H9 (cell line): ENCODE results near the gene SUPT3H. TPM values are rescaled to one million over a fixed set of nuclear protein-coding genes. Genes with fewer than 3 reads are reported as not detected.

ENCODE experiments used
- DNase-seq: peaks from one replicate; pipeline ENCODE4 v3.0.0-alpha.2; 2017
- H2AFZ ChIP-seq: one replicate; pipeline ENCODE4 v1.6.1; 2013; ENCODE audit warnings: mild to moderate bottlenecking, low read length, control low read depth, moderate library complexity
- H2AK5ac ChIP-seq: 2 replicates; pipeline ENCODE4 v1.6.1; 2013; ENCODE audit warnings: low read length, control low read depth, mixed read lengths; ENCODE audit not compliant: insufficient read length
- H2BK120ac ChIP-seq: one replicate; pipeline ENCODE4 v1.6.1; 2013; ENCODE audit warnings: low read depth, mild to moderate bottlenecking, low read length, control low read depth, inconsistent platforms; ENCODE audit not compliant: poor library complexity, severe bottlenecking
- H2BK12ac ChIP-seq: 2 replicates; pipeline ENCODE4 v1.6.1; 2013; ENCODE audit warnings: low read length, control low read depth, mixed read lengths, low read depth; ENCODE audit not compliant: insufficient read length
- H2BK15ac ChIP-seq: 2 replicates; pipeline ENCODE4 v1.6.1; 2013; ENCODE audit warnings: low read depth, low read length, control low read depth
- H2BK20ac ChIP-seq: one replicate; pipeline ENCODE4 v1.6.1; 2013; ENCODE audit warnings: low read depth, mild to moderate bottlenecking, low read length, control low read depth, inconsistent platforms; ENCODE audit not compliant: poor library complexity, severe bottlenecking
- H2BK5ac ChIP-seq: 2 replicates; pipeline ENCODE4 v1.6.1; 2013; ENCODE audit warnings: low read length, control low read depth, mixed read lengths; ENCODE audit not compliant: insufficient read length
- H3K14ac ChIP-seq: 2 replicates; pipeline ENCODE4 v1.6.1; 2013; ENCODE audit warnings: low read length, control low read depth; ENCODE audit not compliant: insufficient read depth
- H3K18ac ChIP-seq: 2 replicates; pipeline ENCODE4 v1.6.1; 2013; ENCODE audit warnings: low read depth, mild to moderate bottlenecking, mixed read lengths, low read length, control low read depth; ENCODE audit not compliant: insufficient read length
- H3K23ac ChIP-seq: 2 replicates; pipeline ENCODE4 v1.6.1; 2013; ENCODE audit warnings: low read length, control low read depth, mixed read lengths, low read depth; ENCODE audit not compliant: insufficient read length
- H3K23me2 ChIP-seq: 2 replicates; pipeline ENCODE4 v1.6.1; 2013; ENCODE audit warnings: low read depth, mild to moderate bottlenecking, mixed read lengths, low read length, control low read depth; ENCODE audit not compliant: insufficient read length, poor library complexity, severe bottlenecking
- H3K27ac ChIP-seq: 2 replicates; pipeline ENCODE4 v1.5.1; 2013; ENCODE audit warnings: low read length, control low read depth, mixed read lengths, low read depth; ENCODE audit not compliant: insufficient read length
- H3K27me3 ChIP-seq: 2 replicates; pipeline ENCODE4 v1.6.1; 2013; ENCODE audit warnings: low read length, control low read depth, inconsistent platforms; ENCODE audit not compliant: insufficient read depth
- H3K4ac ChIP-seq: 2 replicates; pipeline ENCODE4 v1.6.1; 2013; ENCODE audit warnings: low read depth, mild to moderate bottlenecking, control low read depth, inconsistent platforms, low read length, moderate library complexity
- H3K4me1 ChIP-seq: 2 replicates; pipeline ENCODE4 v1.6.1; 2013; ENCODE audit warnings: low read length, control low read depth, inconsistent platforms; ENCODE audit not compliant: insufficient read depth
- H3K4me2 ChIP-seq: 2 replicates; pipeline ENCODE4 v1.6.1; 2013; ENCODE audit warnings: low read length, control low read depth, mixed read lengths; ENCODE audit not compliant: insufficient read length, insufficient read depth
- H3K56ac ChIP-seq: 2 replicates; pipeline ENCODE4 v1.6.1; 2013; ENCODE audit warnings: low read depth, mild to moderate bottlenecking, mixed read lengths, low read length, control low read depth; ENCODE audit not compliant: insufficient read length
- H3K79me1 ChIP-seq: 2 replicates; pipeline ENCODE4 v1.6.1; 2013; ENCODE audit warnings: low read depth, mild to moderate bottlenecking, moderate library complexity, low read length, control low read depth, inconsistent platforms; ENCODE audit not compliant: insufficient read depth, poor library complexity, severe bottlenecking
- H3K79me2 ChIP-seq: 2 replicates; pipeline ENCODE4 v1.6.1; 2013; ENCODE audit warnings: low read length, control low read depth, inconsistent platforms; ENCODE audit not compliant: insufficient read depth
- H3K9ac ChIP-seq: 2 replicates; pipeline ENCODE4 v1.6.1; 2013; ENCODE audit warnings: low read length, control low read depth, mixed read lengths; ENCODE audit not compliant: insufficient read length; ENCODE audit errors: extremely low read depth
- H3K9me3 ChIP-seq: one replicate; pipeline ENCODE4 v1.6.1; 2013; ENCODE audit warnings: low read depth, low read length, inconsistent platforms; ENCODE audit not compliant: control insufficient read depth
- H3T11ph ChIP-seq: one replicate; pipeline ENCODE4 v1.6.1; 2013; ENCODE audit warnings: mild to moderate bottlenecking, low read length, control low read depth, inconsistent platforms
- H4K20me1 ChIP-seq: one replicate; pipeline ENCODE4 v1.6.1; 2013; ENCODE audit not compliant: control insufficient read depth, insufficient read length, insufficient read depth
- H4K5ac ChIP-seq: 2 replicates; pipeline ENCODE4 v1.6.1; 2013; ENCODE audit warnings: low read depth, mild to moderate bottlenecking, mixed read lengths, low read length, control low read depth; ENCODE audit not compliant: insufficient read length
- H4K8ac ChIP-seq: replicated peaks from 2 replicates; pipeline ENCODE4 v1.6.1; 2013; ENCODE audit warnings: low read length, control low read depth, mixed read lengths, low read depth; ENCODE audit not compliant: insufficient read length
- H4K91ac ChIP-seq: 2 replicates; pipeline ENCODE4 v1.6.1; 2013; ENCODE audit warnings: low read depth, mild to moderate bottlenecking, moderate library complexity, mixed read lengths, low read length, control low read depth; ENCODE audit not compliant: insufficient read length
- H3K27ac Mint-ChIP-seq, 3 experiments: 2 replicates in 2 of 3; 3 replicates in 1 of 3; pipeline ENCODE4 v1.8.0; 2020 to 2021; ENCODE audit warnings: mixed read lengths in 3 of 3, mild to moderate bottlenecking in 1 of 3, moderate library complexity in 1 of 3
- H3K27me3 Mint-ChIP-seq: 2 replicates; pipeline ENCODE4 v1.8.0; 2021; ENCODE audit warnings: low read depth, mild to moderate bottlenecking, moderate library complexity, mixed read lengths
- H3K36me3 Mint-ChIP-seq, 3 experiments: 2 replicates in 2 of 3; 3 replicates in 1 of 3; pipeline ENCODE4 v1.8.0; 2020 to 2021; ENCODE audit warnings: low read depth in 3 of 3, mixed read lengths in 3 of 3; ENCODE audit not compliant: insufficient read depth in 1 of 3
- H3K4me1 Mint-ChIP-seq, 2 experiments: 2 replicates each; pipeline ENCODE4 v1.8.0; 2020; ENCODE audit warnings: mixed read lengths in 2 of 2
- H3K4me3 Mint-ChIP-seq, 2 experiments: 2 replicates in 1 of 2; 3 replicates in 1 of 2; pipeline ENCODE4 v1.8.0; 2020 to 2021; ENCODE audit warnings: mild to moderate bottlenecking in 2 of 2, mixed read lengths in 2 of 2, moderate library complexity in 1 of 2
- H3K9me3 Mint-ChIP-seq, 2 experiments: 2 replicates in 1 of 2; 3 replicates in 1 of 2; pipeline ENCODE4 v1.8.0; 2020; ENCODE audit warnings: mild to moderate bottlenecking in 2 of 2, mixed read lengths in 2 of 2, moderate library complexity in 1 of 2
- WGBS: extraction: QIAGEN DNeasy Blood & Tissue Kit; methylation state at CpG from one replicate; pipeline ENCODE4 v1.1.7; 2013; ENCODE audit warnings: missing lambda C conversion rate, low lambda C conversion rate, mixed read lengths; ENCODE audit not compliant: insufficient read length; ENCODE audit errors: extremely low coverage; 5-methylcytosine and 5-hydroxymethylcytosine counted together
- total RNA-seq: library from RNA; stranded (reverse); gene quantifications from 2 replicates; pipeline ENCODE4 v1.2.1, GENCODE V29; 2021
- TF ChIP-seq, protein P1 (sequence below): fragments of 200-600 bp; sonication (generic); conservative IDR thresholded peaks from 3 replicates; pipeline ENCODE4 v1.8.0; 2021; ENCODE audit warnings: antibody characterized with exemption, mild to moderate bottlenecking

The SUPT3H gene
- total RNA-seq, 1 experiment from 2014 or later = 22.5 TPM

DNA sequence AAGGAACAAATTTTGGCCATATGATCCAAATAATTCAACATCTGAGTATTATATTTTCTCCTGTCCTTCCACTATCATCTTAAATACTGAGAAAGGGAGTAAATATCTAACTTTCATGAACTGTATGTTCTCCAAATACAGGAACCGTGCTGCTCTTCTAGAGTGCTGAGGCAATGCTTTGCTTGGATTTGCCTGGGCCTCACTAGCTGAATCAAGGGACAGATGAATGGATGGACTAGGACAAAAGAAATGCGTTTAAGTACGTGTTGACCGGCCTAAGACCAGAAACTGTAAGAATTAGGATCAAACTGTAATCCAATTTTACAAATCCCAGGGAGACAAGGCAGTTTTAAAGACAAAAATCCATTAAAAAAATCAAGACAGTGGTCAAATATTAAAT lies 412.0 kb downstream of the SUPT3H start:
- Histone ChIP-seq H3K4ac (no peak overlapping the region), H2BK20ac (no peak overlapping the region), H2BK5ac (no peak overlapping the region), H4K20me1 (no peaks in the 10 kb centered on the region), H3K4me2 (no peak overlapping the region), H3K27ac (no peak overlapping the region), H3K27me3 (no peaks in the 10 kb centered on the region), H2BK12ac (no peak overlapping the region), H3K14ac (no peak overlapping the region), H4K8ac (no peak overlapping the region), H3K18ac (no peak overlapping the region), H3K9ac (no peak overlapping the region), H2BK15ac (no peak overlapping the region), H3K9me3 (no peaks in the 10 kb centered on the region), H2AK5ac (no peak overlapping the region), H3K79me2 (no peaks in the 10 kb centered on the region), H2BK120ac (no peak overlapping the region), H3K23ac (no peak overlapping the region), H3K56ac (no peak overlapping the region), H2AFZ (no peak overlapping the region), H4K5ac (no peak overlapping the region), H3K4me1 (no peaks in the 10 kb centered on the region), H4K91ac (no peak overlapping the region), H3K79me1 (no peaks in the 10 kb centered on the region), H3T11ph (no peak overlapping the region), H3K23me2 (no peaks in the 10 kb centered on the region)
- Mint-ChIP-seq H3K4me1 (no peaks in the 10 kb centered on the region), H3K4me3 (no peak overlapping the region), H3K27ac (no peak overlapping the region), H3K27me3 (no peaks in the 10 kb centered on the region), H3K9me3 (no peaks in the 10 kb centered on the region; a peak in 1 of 5 replicates), H3K36me3 (no peaks in the 10 kb centered on the region)
- WGBS = no CpG with 5 or more reads among the region's 4 CpGs
- no peak for DNase-seq
- TF ChIP-seq, protein P1, sequence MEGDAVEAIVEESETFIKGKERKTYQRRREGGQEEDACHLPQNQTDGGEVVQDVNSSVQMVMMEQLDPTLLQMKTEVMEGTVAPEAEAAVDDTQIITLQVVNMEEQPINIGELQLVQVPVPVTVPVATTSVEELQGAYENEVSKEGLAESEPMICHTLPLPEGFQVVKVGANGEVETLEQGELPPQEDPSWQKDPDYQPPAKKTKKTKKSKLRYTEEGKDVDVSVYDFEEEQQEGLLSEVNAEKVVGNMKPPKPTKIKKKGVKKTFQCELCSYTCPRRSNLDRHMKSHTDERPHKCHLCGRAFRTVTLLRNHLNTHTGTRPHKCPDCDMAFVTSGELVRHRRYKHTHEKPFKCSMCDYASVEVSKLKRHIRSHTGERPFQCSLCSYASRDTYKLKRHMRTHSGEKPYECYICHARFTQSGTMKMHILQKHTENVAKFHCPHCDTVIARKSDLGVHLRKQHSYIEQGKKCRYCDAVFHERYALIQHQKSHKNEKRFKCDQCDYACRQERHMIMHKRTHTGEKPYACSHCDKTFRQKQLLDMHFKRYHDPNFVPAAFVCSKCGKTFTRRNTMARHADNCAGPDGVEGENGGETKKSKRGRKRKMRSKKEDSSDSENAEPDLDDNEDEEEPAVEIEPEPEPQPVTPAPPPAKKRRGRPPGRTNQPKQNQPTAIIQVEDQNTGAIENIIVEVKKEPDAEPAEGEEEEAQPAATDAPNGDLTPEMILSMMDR = no peak
